ENCODE results near the gene RGS6. TPM values are rescaled to one million over a fixed set of nuclear protein-coding genes. Genes with fewer than 3 reads are reported as not detected.

The RGS6 gene
- total and polyA plus RNA-seq, 7 donors: 0.19 to 1.6 (median 0.42) TPM

- WGBS, 3 donors: 85 to 89% (median 88%) methylated on average over 4 of the region's 4 CpGs
- Histone ChIP-seq H3K4me3 (no peak overlapping the region), H3K9me3 (no peaks in the 10 kb centered on the region), H3K36me3 (ENCODE audit: insufficient read depth in 1 of 2, low read depth in 1 of 2) (no peaks in the 10 kb centered on the region), H3K4me1 (peaks cover 11% of the 10 kb centered on the region), H3K27ac (no peak overlapping the region), H3K27me3 (ENCODE audit: insufficient read depth in 3 of 3, low read length in 2 of 3) (no peaks in the 10 kb centered on the region)
- DNase-seq (no peak), ATAC-seq (no peak)
- intact Hi-C loops (cut with DNase I): no loop called here
- TF ChIP-seq CTCF (IDR thresholded peaks at IDR 0.05): no peak
Measured at GRCh38 chr14:72603639-72604038, 671.4 kb downstream of the RGS6 start.

- 83 to 92% (median 89%) methylated on average over 3 of the region's 3 CpGs for WGBS, 3 donors
- no peaks in the 10 kb centered on the region for H3K36me3 ChIP-seq (ENCODE audit: insufficient read depth in 1 of 2, low read depth in 1 of 2)
- no peak overlapping the region for H3K4me3 ChIP-seq
- ATAC-seq: no peak
- H3K9me3 ChIP-seq: no peaks in the 10 kb centered on the region
- DNase-seq: no peak
- H3K27ac ChIP-seq: no peak overlapping the region
- intact Hi-C loops (cut with DNase I): no loop called here
- peaks cover 11% of the 10 kb centered on the region for H3K4me1 ChIP-seq
- H3K27me3 ChIP-seq (ENCODE audit: insufficient read depth in 3 of 3, low read length in 2 of 3): no peaks in the 10 kb centered on the region
- TF ChIP-seq CTCF (IDR thresholded peaks at IDR 0.05): no peak
Measured at GRCh38 chr14:72604133-72604532, 671.9 kb downstream of the RGS6 start.

DNA sequence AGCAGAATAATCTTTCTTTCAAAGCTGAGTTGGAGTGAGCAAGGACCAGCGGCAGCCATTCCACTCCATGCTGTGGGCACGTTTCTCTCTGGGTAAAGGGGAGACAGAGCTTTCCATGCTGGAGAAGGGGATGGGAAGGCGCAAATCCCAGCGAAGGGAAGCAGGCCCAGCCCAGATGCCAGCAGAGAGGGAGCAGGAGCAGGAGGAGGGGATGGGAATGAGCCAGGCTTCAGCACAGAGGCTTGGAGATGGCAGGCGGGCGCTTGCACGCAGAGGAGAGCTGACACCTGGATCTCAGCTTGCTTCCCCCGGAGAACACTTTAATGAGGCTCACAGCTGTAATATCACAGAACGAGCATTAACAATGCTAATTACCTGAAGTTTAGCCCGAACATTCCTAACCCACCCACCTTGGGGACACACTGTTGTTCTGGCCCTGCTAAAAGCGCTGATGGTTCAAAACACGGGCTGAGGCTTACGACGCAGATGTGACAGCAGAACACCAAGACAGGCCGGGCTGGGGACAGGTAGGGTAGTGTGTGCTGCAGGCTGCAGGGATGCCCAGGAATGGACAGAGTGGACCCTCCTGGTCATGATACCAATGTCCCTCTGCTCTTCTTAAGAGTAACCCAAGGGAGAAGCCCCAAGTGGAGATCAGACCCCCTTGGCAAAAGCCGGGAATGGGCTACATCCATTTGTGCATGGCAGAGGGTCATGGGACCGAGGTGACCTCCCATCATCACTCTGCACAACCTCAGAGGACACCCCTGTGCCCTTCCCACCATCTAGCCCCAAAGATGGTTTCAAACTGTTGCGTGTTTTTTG, 673.1 kb downstream of the RGS6 start:
- Histone ChIP-seq H3K36me3 (ENCODE audit: insufficient read depth in 1 of 2, low read depth in 1 of 2) (no peaks in the 10 kb centered on the region), H3K4me1 (peaks cover 11% of the 10 kb centered on the region), H3K9me3 (no peaks in the 10 kb centered on the region), H3K27ac (no peak overlapping the region), H3K4me3 (no peak overlapping the region), H3K27me3 (ENCODE audit: insufficient read depth in 3 of 3, low read length in 2 of 3) (no peaks in the 10 kb centered on the region)
- TF ChIP-seq CTCF (IDR thresholded peaks at IDR 0.05): no peak
- WGBS, 3 donors: 81 to 88% (median 85%) methylated on average over 18 of the region's 18 CpGs
- ATAC-seq (no peak), DNase-seq (no peak)
- intact Hi-C loops (cut with DNase I): no loop called here

- ATAC-seq: no peak
- intact Hi-C loops (cut with DNase I): no loop called here
- Histone ChIP-seq H3K36me3 (ENCODE audit: insufficient read depth in 1 of 2, low read depth in 1 of 2) (no peaks in the 10 kb centered on the region), H3K4me3 (no peak overlapping the region), H3K27ac (no peak overlapping the region), H3K27me3 (ENCODE audit: insufficient read depth in 3 of 3, low read length in 2 of 3) (no peaks in the 10 kb centered on the region), H3K4me1 (peaks cover 11% of the 10 kb centered on the region), H3K9me3 (no peaks in the 10 kb centered on the region)
- DNase-seq: no peak
- WGBS, 3 donors: 94 to 100% (median 100%) methylated on average over 3 of the region's 3 CpGs
- no peak for TF ChIP-seq CTCF (IDR thresholded peaks at IDR 0.05)
Measured at GRCh38 chr14:72605921-72606220, 673.6 kb downstream of the RGS6 start.

GRCh38 chr14:72606879-72607278, 674.6 kb downstream of the RGS6 start:
- TF ChIP-seq CTCF (IDR thresholded peaks at IDR 0.05): no peak
- intact Hi-C loops (cut with DNase I): no loop called here

More at GRCh38 chr14:72606879-72607278, 674.6 kb downstream of the RGS6 start:
- H3K4me3 ChIP-seq: no peak overlapping the region
- ATAC-seq (no peak), DNase-seq (no peak)
- peaks cover 14% of the 10 kb centered on the region for H3K4me1 ChIP-seq
- H3K27ac ChIP-seq: no peak overlapping the region
- no peaks in the 10 kb centered on the region for H3K9me3 ChIP-seq
- no peaks in the 10 kb centered on the region for H3K27me3 ChIP-seq (ENCODE audit: insufficient read depth in 3 of 3, low read length in 2 of 3)
- 92 to 95% (median 94%) methylated on average over 1 of the region's 1 CpG for WGBS, 3 donors
- H3K36me3 ChIP-seq (ENCODE audit: insufficient read depth in 1 of 2, low read depth in 1 of 2): no peaks in the 10 kb centered on the region
